Left colon (tissue), 2 donors: Measurements from ENCODE around the gene NUCKS1. TPM values are rescaled to one million over a fixed set of nuclear protein-coding genes. Genes with fewer than 3 reads are reported as not detected.

Experiments used
- ATAC-seq: fragments of 200-7000 bp; cut with Tn5 transposase; one replicate; pipeline ENCODE4 v1.9.1; 2020; ENCODE audit warnings: mild to moderate bottlenecking, moderate library complexity
- DNase-seq, 2 donors: peaks; one replicate each; pipeline ENCODE4 v3.0.0-alpha.2; 2020
- intact Hi-C, 2 donors: fragments of 100-400 bp; cut with DNase I in 1 of 2; cut with micrococcal nuclease in 1 of 2; formaldehyde crosslinking; loops; one replicate each; pipeline versions ENCODE4 v1.11.2 to v1.14.0; 2022; cut with DNase I, micrococcal nuclease
- total RNA-seq, 2 donors: library from RNA; stranded (reverse); fragmentation: NEBNext Ultra II Directional; extraction: Animal tissue kit (Norgen Biotek cat#: 25700); gene quantifications; one replicate each; pipeline ENCODE4 v1.2.1, GENCODE V29; 2021
- donor health status: DM: no; HTN: no; CAD: no.
- donor health status: DM: yes; HTN: yes; CAD: no.

NUCKS1 gene
- total RNA-seq, 2 donors from 2014 or later: 74.6 to 78.1 TPM

GRCh38 chr1:205775015-205775716, 25.2 kb upstream of the NUCKS1 start, which contains the start of gene RAB29:
Gene RAB29 (minus strand): TSS chr1:205775482. CDS start chr1:205774956, 526 bp downstream.
- DNase-seq (peak; percentile 76 to 82), ATAC-seq (peak; percentile 93)
- intact Hi-C loops: no loop called here

- DNase-seq (peak; percentile 28 to 29), ATAC-seq (peak; percentile 37)
- intact Hi-C loops: no loop called here
These were observed 24.4 kb upstream of the NUCKS1 start for GRCh38 chr1:205774198-205775014.

- ATAC-seq: no peak
These were observed 22.6 kb upstream of the NUCKS1 start for GRCh38 chr1:205772607-205773032.

GRCh38 chr1:205770618-205771017, 20.6 kb upstream of the NUCKS1 start:
- intact Hi-C loops: no loop called here
- DNase-seq (no peak), ATAC-seq (no peak)

More at GRCh38 chr1:205772607-205773032, 22.6 kb upstream of the NUCKS1 start:
- no peak for DNase-seq
- intact Hi-C loops: no loop called here

GRCh38 chr1:205769641-205770365, 19.8 kb upstream of the NUCKS1 start:
- ATAC-seq: no peak
- intact Hi-C loops: no loop called here
- DNase-seq: no peak

- intact Hi-C loops: no loop called here
- no peak for DNase-seq
- ATAC-seq: no peak
These were observed 17.3 kb upstream of the NUCKS1 start for GRCh38 chr1:205767248-205767647.

GRCh38 chr1:205766570-205766969, 16.6 kb upstream of the NUCKS1 start:
- no peak for DNase-seq
- intact Hi-C loops: no loop called here
- no peak for ATAC-seq

GRCh38 chr1:205766038-205766437, 16.1 kb upstream of the NUCKS1 start:
- intact Hi-C loops: no loop called here
- ATAC-seq: no peak
- no peak for DNase-seq

GRCh38 chr1:205764578-205764977, 14.6 kb upstream of the NUCKS1 start:
- intact Hi-C loops: no loop called here
- DNase-seq: no peak
- no peak for ATAC-seq

- ATAC-seq (no peak), DNase-seq (no peak)
- intact Hi-C loops: no loop called here
These were observed 14.0 kb upstream of the NUCKS1 start for GRCh38 chr1:205763980-205764379.

- ATAC-seq: no peak
- intact Hi-C loops: no loop called here
- DNase-seq: no peak
These were observed 10.6 kb upstream of the NUCKS1 start for GRCh38 chr1:205760606-205761005.

GRCh38 chr1:205756552-205756951, 6.6 kb upstream of the NUCKS1 start:
- intact Hi-C loops: no loop called here
- ATAC-seq: no peak
- DNase-seq: no peak

- DNase-seq: no peak
- intact Hi-C loops: no loop called here
- no peak for ATAC-seq
These were observed 4.9 kb upstream of the NUCKS1 start for GRCh38 chr1:205754857-205755256.

- DNase-seq: no peak
- intact Hi-C loops: no loop called here
- ATAC-seq: no peak
These were observed 1.2 kb upstream of the NUCKS1 start for GRCh38 chr1:205751036-205751651.

GRCh38 chr1:205749234-205750137, 496 bp downstream of the NUCKS1 start:
- intact Hi-C loops: no loop called here
- peak; percentile 83 for ATAC-seq
- DNase-seq: peak; percentile 96 to 97

GRCh38 chr1:205748403-205749233, 1.4 kb downstream of the NUCKS1 start:
- no peak for DNase-seq
- peak; percentile 42 for ATAC-seq
- intact Hi-C loops: no loop called here

- intact Hi-C loops: no loop called here
- ATAC-seq: no peak
These were observed 3.1 kb downstream of the NUCKS1 start for GRCh38 chr1:205746757-205747412.

More at GRCh38 chr1:205746757-205747412, 3.1 kb downstream of the NUCKS1 start:
- no peak for DNase-seq
